A549 (cell line): ENCODE results near the gene BRSK2. TPM values are rescaled to one million over a fixed set of nuclear protein-coding genes. Genes with fewer than 3 reads are reported as not detected.
"Not testable (repeated sequence)": the region's sequence is repeated elsewhere in the genome, so short reads cannot be mapped to it uniquely, and the experiment has no call there.

Experiments
- ATAC-seq, 2 experiments: fragments of 200-7000 bp in 1 of 2; fragments of >200 bp in 1 of 2; cut with Nextera tagmentation in 1 of 2; cut with Tn5 transposase in 1 of 2; 3 replicates each; pipeline versions ENCODE4 v1.8.0 to v1.9.1; 2018 to 2020; ENCODE audit warnings: mild to moderate bottlenecking in 1 of 2, moderate library complexity in 1 of 2
- CTCF ChIA-PET: fragments of 300-600 bp; sonication (Branson Sonifier 250); formaldehyde crosslinking; extraction: SDS; loops from one replicate; lab custom pipeline; 2021; ENCODE audit warnings: antibody characterized with exemption, inconsistent platforms; lab: Yijun Ruan, JAX
- POLR2A ChIA-PET: fragments of 350-600 bp; formaldehyde crosslinking; extraction: SDS; loops from one replicate; lab custom pipeline; 2021; ENCODE audit warnings: antibody characterized with exemption, inconsistent platforms; lab: Yijun Ruan, JAX
- DNase-seq, 2 experiments: peaks; one replicate each; pipeline versions ENCODE4 v3.0.0 to v3.0.0-alpha.2; 2011 to 2016; ENCODE audit warnings: low read depth in 1 of 2, low spot score in 1 of 2
- FAIRE-seq: peaks from 2 replicates; lab custom pipeline; 2011; peaks lifted over from hg19 to GRCh38; lab: Jason Lieb, UNC
- H3K27ac ChIP-seq, 2 experiments: fragments of >200 bp; sonication (Bioruptor Twin); formaldehyde crosslinking; 3 replicates each; pipeline ENCODE4 v1.5.1; 2016 to 2017
- H3K4me1 ChIP-seq: fragments of >200 bp; sonication (Bioruptor Twin); formaldehyde crosslinking; 3 replicates; pipeline ENCODE4 v1.6.1; 2016
- H3K4me2 ChIP-seq: fragments of >200 bp; sonication (Bioruptor Twin); formaldehyde crosslinking; 3 replicates; pipeline ENCODE4 v1.6.1; 2016
- H3K4me3 ChIP-seq: fragments of >200 bp; sonication (Bioruptor Twin); formaldehyde crosslinking; 3 replicates; pipeline ENCODE4 v1.5.1; 2016
- H3K9me3 ChIP-seq: fragments of >200 bp; sonication (Bioruptor Twin); formaldehyde crosslinking; 3 replicates; pipeline ENCODE4 v1.6.1; 2016
- BHLHE40 ChIP-seq: IDR thresholded peaks from 2 replicates; pipeline ENCODE4 v1.6.1; 2012; ENCODE audit warnings: low read depth, low read length, inconsistent platforms
- CBX8 ChIP-seq: fragments of 200-600 bp; sonication (generic); IDR thresholded peaks from 2 replicates; pipeline ENCODE4 v1.6.1; 2016
- CHD2 ChIP-seq: fragments of 150-350 bp; IDR thresholded peaks from 2 replicates; pipeline ENCODE4 v1.6.1; 2014; ENCODE audit warnings: low read length; ENCODE audit not compliant: partially characterized antibody
- CHD4 ChIP-seq: fragments of 200-600 bp; sonication (generic); IDR thresholded peaks from 2 replicates; pipeline ENCODE4 v1.6.1; 2016; ENCODE audit warnings: antibody characterized with exemption, mild to moderate bottlenecking, borderline replicate concordance
- FOSB ChIP-seq: fragments of 250-450 bp; sonication (Bioruptor Pico); IDR thresholded peaks from 2 replicates; pipeline ENCODE4 v1.5.0; 2020; ENCODE audit warnings: mild to moderate bottlenecking, moderate library complexity
- FOSL2 ChIP-seq, 2 experiments: fragments of 450-650 bp in 1 of 2; fragments of >200 bp in 1 of 2; sonication (Bioruptor Twin) in 1 of 2; formaldehyde crosslinking; IDR thresholded peaks; 2 replicates each; pipeline versions ENCODE4 v1.5.0 to v1.6.1; 2016 to 2020; ENCODE audit warnings: mild to moderate bottlenecking in 1 of 2, moderate library complexity in 1 of 2
- HOXA7 ChIP-seq: fragments of 250-450 bp; sonication (Bioruptor Pico); IDR thresholded peaks from 2 replicates; pipeline ENCODE4 v1.5.0; 2020; ENCODE audit warnings: mild to moderate bottlenecking, moderate library complexity
- HOXB5 ChIP-seq: fragments of 250-450 bp; sonication (Bioruptor Pico); IDR thresholded peaks from 2 replicates; pipeline ENCODE4 v1.5.0; 2020; ENCODE audit warnings: mild to moderate bottlenecking, moderate library complexity
- KDM5A ChIP-seq: fragments of 200-600 bp; sonication (generic); IDR thresholded peaks from 2 replicates; pipeline ENCODE4 v1.6.1; 2016; ENCODE audit warnings: antibody characterized with exemption, mild to moderate bottlenecking
- MAFK ChIP-seq: fragments of 450-650 bp; IDR thresholded peaks from 2 replicates; pipeline ENCODE4 v1.6.1; 2014; ENCODE audit not compliant: partially characterized antibody
- NPAS2 ChIP-seq: fragments of 250-450 bp; sonication (Bioruptor Pico); IDR thresholded peaks from 2 replicates; pipeline ENCODE4 v1.8.0; 2022; ENCODE audit warnings: mild to moderate bottlenecking, moderate library complexity, borderline replicate concordance
- NR3C1 ChIP-seq: fragments of >200 bp; sonication (Bioruptor Twin); formaldehyde crosslinking; IDR thresholded peaks from 3 replicates; pipeline ENCODE4 v1.6.1; 2017
- POLR2A ChIP-seq: IDR thresholded peaks from 2 replicates; pipeline ENCODE4 v1.6.1; 2012; ENCODE audit warnings: mild to moderate bottlenecking, low read length
- RAD21 ChIP-seq, 2 experiments: fragments of >200 bp in 1 of 2; sonication (Bioruptor Twin) in 1 of 2; formaldehyde crosslinking in 1 of 2; IDR thresholded peaks in 1 of 2; conservative IDR thresholded peaks in 1 of 2; 2 replicates in 1 of 2; 3 replicates in 1 of 2; pipeline ENCODE4 v1.6.1; 2012 to 2018; ENCODE audit warnings: inconsistent platforms in 1 of 2
- RCOR1 ChIP-seq: fragments of 150-350 bp; IDR thresholded peaks from 2 replicates; pipeline ENCODE4 v1.6.1; 2014; ENCODE audit warnings: antibody characterized with exemption, low read length, low read depth
- RNF2 ChIP-seq: fragments of 200-600 bp; sonication (generic); IDR thresholded peaks from 2 replicates; pipeline ENCODE4 v1.6.1; 2016; ENCODE audit warnings: low read depth, mild to moderate bottlenecking, antibody characterized with exemption, moderate library complexity, borderline replicate concordance
- TFCP2L1 ChIP-seq: fragments of 250-450 bp; sonication (Bioruptor Pico); IDR thresholded peaks from 2 replicates; pipeline ENCODE4 v1.5.0; 2021; ENCODE audit warnings: mild to moderate bottlenecking
- TP53 ChIP-seq: fragments of 250-450 bp; sonication (Bioruptor Pico); IDR thresholded peaks from 2 replicates; pipeline ENCODE4 v1.5.0; 2021; ENCODE audit warnings: mild to moderate bottlenecking, moderate library complexity
- ZFP36 ChIP-seq: fragments of 450-650 bp; IDR thresholded peaks from 2 replicates; pipeline ENCODE4 v1.6.1; 2014; ENCODE audit warnings: borderline replicate concordance; ENCODE audit not compliant: partially characterized antibody
- WGBS: methylation state at CpG from one replicate; pipeline ENCODE4 v1.1.6; 2017; ENCODE audit errors: missing lambda C conversion rate; 5-methylcytosine and 5-hydroxymethylcytosine counted together
- polyA plus RNA-seq, 4 experiments: library from polyadenylated mRNA; depleted of rRNA in 3 of 4; stranded (reverse); fragments of >200 nt; fragmentation: RNase III in 1 of 4; extraction: RNeasy Plus Mini Kit Qiagen cat#74134 plus additional on column Dnase treatment in 1 of 4; gene quantifications; 2 replicates in 3 of 4; 3 replicates in 1 of 4; pipeline ENCODE4 v1.2.3, GENCODE V29; 2011 to 2017
- TF ChIP-seq, protein P1 (sequence below): fragments of >200 bp; sonication (Bioruptor Twin); formaldehyde crosslinking; IDR thresholded peaks from 3 replicates; pipeline ENCODE4 v1.6.1; 2016
- TF ChIP-seq, protein P2 (sequence below): IDR thresholded peaks from 2 replicates; pipeline ENCODE4 v1.6.1; 2012; ENCODE audit warnings: low read depth, borderline replicate concordance
- TF ChIP-seq, protein P3 (sequence below): fragments of 250-450 bp; sonication (Bioruptor Pico); IDR thresholded peaks from 2 replicates; pipeline ENCODE4 v1.5.0; 2021; ENCODE audit warnings: mild to moderate bottlenecking, moderate library complexity, borderline replicate concordance
- TF ChIP-seq, protein P4 (sequence below): fragments of 250-450 bp; sonication (Bioruptor Pico); IDR thresholded peaks from 2 replicates; pipeline ENCODE4 v1.5.0; 2020; ENCODE audit warnings: low read depth, mild to moderate bottlenecking, moderate library complexity

The BRSK2 gene
- polyA plus RNA-seq, 2 of the 4 experiments (the other 2 are of a cell fraction): 3.8 to 10.1 TPM

DNA sequence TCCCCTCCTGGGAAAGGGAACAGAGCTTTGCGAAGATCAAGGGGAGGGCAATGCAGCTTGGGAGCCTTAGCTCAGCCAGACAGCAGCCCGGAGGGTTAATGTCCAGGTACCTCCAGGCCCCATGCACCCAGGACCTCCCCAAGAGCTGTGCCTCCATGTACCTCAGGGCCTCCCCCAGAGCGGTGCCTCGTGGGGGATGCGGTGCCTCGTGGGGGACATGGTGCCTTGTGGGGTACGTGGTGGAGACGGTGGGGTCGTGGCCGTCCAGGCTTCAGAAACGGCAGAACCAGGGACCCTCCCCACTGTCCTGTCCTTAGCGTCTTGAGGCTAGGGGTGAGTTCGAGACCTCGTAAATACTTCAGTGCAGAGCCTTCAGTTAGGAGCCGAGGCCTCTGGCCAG lies 33.2 kb downstream of the BRSK2 start:
- POLR2A ChIA-PET: no interaction called here
- ATAC-seq: no peak
- H3K4me1 ChIP-seq: no peaks in the 10 kb centered on the region
- H3K27ac ChIP-seq: no peak overlapping the region
- peaks cover 22% of the 10 kb centered on the region for H3K9me3 ChIP-seq
- no peak for FAIRE-seq
- no peak for TF ChIP-seq BHLHE40
- no peak for TF ChIP-seq RNF2
- no peak for TF ChIP-seq POLR2A
- no peak for TF ChIP-seq FOSB (CRISPR knock-in tag)
- no peak for TF ChIP-seq CBX8
- CTCF ChIA-PET: interaction anchor here (0.8 to 1.5 kb wide), 3 partner anchors 10 to 93 kb away, joined by 3 to 4 read pairs (median 3); no protein-coding TSS in a partner anchor
- H3K4me2 ChIP-seq: no peak overlapping the region
- no peak for DNase-seq
- WGBS: 85% methylated on average over 14 of the region's 15 CpGs
- H3K4me3 ChIP-seq: no peak overlapping the region

DNA sequence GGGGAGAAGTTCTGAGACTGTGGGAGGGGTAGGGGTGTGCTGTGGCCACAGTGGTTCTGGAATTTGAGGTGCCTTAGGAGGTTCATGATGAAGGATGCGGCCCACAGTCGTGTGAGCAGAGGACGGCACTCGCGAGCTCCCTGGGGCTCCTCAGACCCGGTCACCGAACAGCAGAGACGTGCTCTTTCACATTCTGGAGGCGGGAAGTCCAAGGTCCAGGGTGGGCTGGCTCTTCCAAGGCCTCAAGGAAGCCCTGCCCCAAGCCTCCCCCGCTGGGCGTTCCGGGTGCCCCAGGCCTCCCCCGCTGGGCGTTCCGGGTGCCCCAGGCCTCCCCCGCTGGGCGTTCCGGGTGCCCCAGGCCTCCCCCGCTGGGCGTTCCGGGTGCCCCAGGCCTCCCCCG lies 33.7 kb downstream of the BRSK2 start:
- peaks cover 18% of the 10 kb centered on the region for H3K9me3 ChIP-seq
- DNase-seq, H3K27ac ChIP-seq, ATAC-seq, FAIRE-seq, H3K4me2 ChIP-seq, POLR2A ChIA-PET, H3K4me1 ChIP-seq, H3K4me3 ChIP-seq: not testable (repeated sequence)
- 90% methylated on average over 9 of the region's 22 CpGs for WGBS
- CTCF ChIA-PET: interaction anchor here (0.8 kb wide), 1 partner anchor 92 kb away, joined by 3 read pairs; no protein-coding TSS in a partner anchor

DNA sequence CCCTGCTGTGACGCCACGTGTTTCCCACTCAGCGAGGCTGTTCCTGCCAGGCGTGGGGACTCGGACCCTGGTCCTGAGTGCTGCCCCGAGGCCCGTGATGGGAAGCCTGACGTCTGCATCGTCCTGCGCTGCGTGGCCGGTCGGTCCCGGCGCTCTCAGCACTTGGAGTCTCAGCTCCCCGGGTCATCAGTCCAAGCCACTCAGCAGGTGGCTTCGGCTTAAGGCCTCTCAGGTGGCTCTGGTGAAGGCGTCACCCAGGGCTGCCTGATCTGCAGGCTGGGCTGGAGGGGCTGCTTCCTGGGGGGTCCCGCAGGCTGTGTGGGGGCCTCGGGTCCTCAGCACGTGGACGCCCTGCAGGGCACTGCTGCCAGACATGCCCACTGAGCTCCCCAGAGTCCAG lies 35.3 kb downstream of the BRSK2 start:
- CTCF ChIA-PET: no interaction called here
- TF ChIP-seq RCOR1 (no peak), BHLHE40 (no peak), TFCP2L1 (CRISPR knock-in tag) (no peak), HOXA7 (CRISPR knock-in tag) (no peak), TP53 (CRISPR knock-in tag) (no peak), NPAS2 (no peak), KDM5A (no peak), ZFP36 (no peak), MAFK (no peak), NR3C1 (no peak), RAD21 (conservative IDR thresholded peaks at IDR 0.05 in 1 of 2, IDR thresholded peaks at IDR 0.05 in 1 of 2) (no peak), POLR2A (no peak), FOSL2 (IDR thresholded peaks at IDR 0.05) (no peak), FOSL2 (CRISPR knock-in tag; IDR thresholded peaks at IDR 0.05) (no peak), CHD2 (no peak), HOXB5 (no peak), CHD4 (no peak)
- TF ChIP-seq, protein P1, sequence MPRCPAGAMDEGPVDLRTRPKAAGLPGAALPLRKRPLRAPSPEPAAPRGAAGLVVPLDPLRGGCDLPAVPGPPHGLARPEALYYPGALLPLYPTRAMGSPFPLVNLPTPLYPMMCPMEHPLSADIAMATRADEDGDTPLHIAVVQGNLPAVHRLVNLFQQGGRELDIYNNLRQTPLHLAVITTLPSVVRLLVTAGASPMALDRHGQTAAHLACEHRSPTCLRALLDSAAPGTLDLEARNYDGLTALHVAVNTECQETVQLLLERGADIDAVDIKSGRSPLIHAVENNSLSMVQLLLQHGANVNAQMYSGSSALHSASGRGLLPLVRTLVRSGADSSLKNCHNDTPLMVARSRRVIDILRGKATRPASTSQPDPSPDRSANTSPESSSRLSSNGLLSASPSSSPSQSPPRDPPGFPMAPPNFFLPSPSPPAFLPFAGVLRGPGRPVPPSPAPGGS: no peak
- TF ChIP-seq, protein P2, sequence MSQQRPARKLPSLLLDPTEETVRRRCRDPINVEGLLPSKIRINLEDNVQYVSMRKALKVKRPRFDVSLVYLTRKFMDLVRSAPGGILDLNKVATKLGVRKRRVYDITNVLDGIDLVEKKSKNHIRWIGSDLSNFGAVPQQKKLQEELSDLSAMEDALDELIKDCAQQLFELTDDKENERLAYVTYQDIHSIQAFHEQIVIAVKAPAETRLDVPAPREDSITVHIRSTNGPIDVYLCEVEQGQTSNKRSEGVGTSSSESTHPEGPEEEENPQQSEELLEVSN: no peak
- TF ChIP-seq, protein P3, sequence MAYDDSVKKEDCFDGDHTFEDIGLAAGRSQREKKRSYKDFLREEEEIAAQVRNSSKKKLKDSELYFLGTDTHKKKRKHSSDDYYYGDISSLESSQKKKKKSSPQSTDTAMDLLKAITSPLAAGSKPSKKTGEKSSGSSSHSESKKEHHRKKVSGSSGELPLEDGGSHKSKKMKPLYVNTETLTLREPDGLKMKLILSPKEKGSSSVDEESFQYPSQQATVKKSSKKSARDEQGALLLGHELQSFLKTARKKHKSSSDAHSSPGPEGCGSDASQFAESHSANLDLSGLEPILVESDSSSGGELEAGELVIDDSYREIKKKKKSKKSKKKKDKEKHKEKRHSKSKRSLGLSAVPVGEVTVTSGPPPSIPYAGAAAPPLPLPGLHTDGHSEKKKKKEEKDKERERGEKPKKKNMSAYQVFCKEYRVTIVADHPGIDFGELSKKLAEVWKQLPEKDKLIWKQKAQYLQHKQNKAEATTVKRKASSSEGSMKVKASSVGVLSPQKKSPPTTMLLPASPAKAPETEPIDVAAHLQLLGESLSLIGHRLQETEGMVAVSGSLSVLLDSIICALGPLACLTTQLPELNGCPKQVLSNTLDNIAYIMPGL (CRISPR knock-in tag): no peak
- TF ChIP-seq, protein P4, sequence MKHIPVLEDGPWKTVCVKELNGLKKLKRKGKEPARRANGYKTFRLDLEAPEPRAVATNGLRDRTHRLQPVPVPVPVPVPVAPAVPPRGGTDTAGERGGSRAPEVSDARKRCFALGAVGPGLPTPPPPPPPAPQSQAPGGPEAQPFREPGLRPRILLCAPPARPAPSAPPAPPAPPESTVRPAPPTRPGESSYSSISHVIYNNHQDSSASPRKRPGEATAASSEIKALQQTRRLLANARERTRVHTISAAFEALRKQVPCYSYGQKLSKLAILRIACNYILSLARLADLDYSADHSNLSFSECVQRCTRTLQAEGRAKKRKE (CRISPR knock-in tag): no peak
- TF ChIP-seq, all 56 proteins: peak for 0
- H3K4me3 ChIP-seq: no peak overlapping the region
- FAIRE-seq (no peak), ATAC-seq (no peak), DNase-seq (no peak)
- POLR2A ChIA-PET: no interaction called here
- 59% methylated on average over 8 of the region's 22 CpGs for WGBS
- no peak overlapping the region for H3K4me2 ChIP-seq
- H3K4me1 ChIP-seq: no peaks in the 10 kb centered on the region
- peaks cover 3% of the 10 kb centered on the region; the same call in 1 of the 3 replicates for H3K9me3 ChIP-seq
- no peak overlapping the region for H3K27ac ChIP-seq
